ENCODE data around the gene SS18L1.

SS18L1 gene

DNA sequence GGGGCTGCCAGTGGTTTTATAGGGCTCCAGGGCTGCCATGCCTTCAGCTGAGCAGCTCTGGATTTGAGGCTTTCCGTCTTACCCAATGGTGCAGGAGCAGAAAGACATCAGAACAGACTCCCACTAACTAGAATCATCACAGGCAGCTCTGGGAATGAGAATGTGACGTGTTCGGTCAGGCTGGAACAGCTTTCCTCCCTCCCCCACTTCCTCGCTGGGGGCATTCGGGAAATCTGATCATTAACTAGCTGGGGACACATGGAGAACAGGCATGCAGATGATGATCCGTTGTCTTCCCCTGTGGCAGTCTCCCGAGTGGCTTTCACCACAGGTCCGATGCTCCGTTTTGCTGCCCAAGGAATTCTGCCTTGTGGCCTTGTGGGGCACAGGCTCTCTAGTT is 33.7 kb downstream of the SS18L1 start:
- DNase-seq, result no peak

DNA sequence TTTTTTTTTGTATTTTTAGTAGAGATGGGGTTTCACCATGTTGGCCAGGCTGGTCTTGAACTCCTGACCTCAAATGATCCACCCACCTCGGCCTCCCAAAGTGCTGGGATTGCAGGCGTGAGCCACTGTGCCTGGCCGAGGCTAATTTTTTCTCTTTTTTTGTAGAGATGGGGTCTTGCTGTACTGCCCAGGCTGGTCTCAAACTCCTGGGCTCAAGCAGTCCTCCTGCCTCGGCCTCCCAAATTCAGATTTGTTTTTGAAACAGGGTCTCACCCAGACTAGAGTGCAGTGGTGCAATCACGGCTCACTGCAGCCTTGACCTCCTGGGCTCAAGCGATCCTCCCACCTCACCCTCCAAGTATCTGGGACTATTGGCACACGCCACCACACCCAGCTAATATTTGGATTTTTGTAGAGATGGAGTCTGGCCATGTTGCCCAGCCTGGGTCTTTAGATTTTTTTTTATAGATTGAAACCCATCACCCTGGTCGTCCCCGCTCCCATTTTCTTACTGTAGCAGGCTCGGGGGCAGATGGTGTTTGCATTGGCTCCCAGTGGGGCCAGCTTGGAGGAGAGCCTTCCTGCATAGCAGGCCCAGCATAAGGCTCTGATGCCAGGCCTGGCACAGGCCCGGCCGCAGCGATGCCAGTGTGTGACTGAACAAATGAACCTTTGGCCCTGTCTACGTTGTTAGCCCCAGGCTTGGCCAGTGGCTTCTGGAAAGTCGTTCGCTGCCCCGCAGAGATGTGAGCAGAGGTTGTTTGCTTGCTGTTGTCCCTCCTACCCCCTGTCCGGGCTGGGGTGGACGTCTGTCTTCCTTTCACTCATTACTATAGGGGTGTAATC is 35.0 kb downstream of the SS18L1 start:
- no peak for DNase-seq

DNA sequence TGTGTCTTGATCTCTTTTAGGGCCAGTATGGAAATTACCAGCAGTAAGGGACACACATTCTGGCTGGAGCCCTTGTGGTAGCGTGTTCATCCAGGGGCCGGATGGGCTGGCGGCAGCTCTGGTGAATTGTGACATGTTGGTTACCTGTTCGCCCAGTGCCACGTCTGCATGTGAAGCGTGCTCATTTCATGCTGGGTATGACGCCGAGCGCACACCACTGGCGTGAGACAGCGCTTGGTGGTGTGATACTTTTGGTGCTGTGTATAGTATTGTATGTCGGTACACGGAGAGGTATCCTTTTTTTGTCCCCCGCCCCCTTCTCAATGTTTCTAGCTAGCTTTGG is 35.6 kb downstream of the SS18L1 start:
- no peak for DNase-seq

GRCh38 chr20:62181808-62182207 is 38.2 kb downstream of the SS18L1 start:
- DNase-seq, result no peak

GRCh38 chr20:62182469-62183425 is 39.2 kb downstream of the SS18L1 start, which contains the start of gene MTG2:
MTG2 (plus strand) TSS chr20:62183028; CDS start chr20:62193421, 10,393 bp downstream.
- peak; percentile 66 for DNase-seq

GRCh38 chr20:62183426-62184142 is 40.0 kb downstream of the SS18L1 start:
- no peak for DNase-seq

- DNase-seq, result no peak
Measured at GRCh38 chr20:62186096-62186426, 42.5 kb downstream of the SS18L1 start.

GRCh38 chr20:62186887-62187866 is 43.6 kb downstream of the SS18L1 start:
- no peak for DNase-seq

- DNase-seq, result no peak
Measured at GRCh38 chr20:62190639-62191411, 47.3 kb downstream of the SS18L1 start.

GRCh38 chr20:62191781-62192559 is 48.4 kb downstream of the SS18L1 start:
- no peak for DNase-seq

- no peak for DNase-seq
Measured at GRCh38 chr20:62192635-62193034, 49.1 kb downstream of the SS18L1 start.

GRCh38 chr20:62193079-62194025 is 49.8 kb downstream of the SS18L1 start:
- DNase-seq, result no peak

DNA sequence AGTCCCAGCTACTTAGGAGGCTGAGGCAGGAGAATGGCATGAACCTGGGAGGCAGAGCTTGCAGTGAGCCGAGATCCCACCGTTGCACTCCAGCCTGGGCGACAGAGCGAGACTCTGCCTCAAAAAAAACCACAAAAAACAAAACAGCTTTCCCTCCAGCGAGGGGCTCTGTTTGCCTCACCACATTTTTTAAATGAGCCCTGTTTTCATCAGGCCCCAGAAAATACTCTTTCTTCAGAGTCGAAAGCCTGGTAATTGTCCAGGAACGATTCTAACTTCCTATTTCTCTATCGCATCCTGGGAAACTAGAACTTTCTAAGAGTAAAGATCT is 51.5 kb downstream of the SS18L1 start:
- DNase-seq, result no peak

- no peak for DNase-seq
Measured at GRCh38 chr20:62195736-62196135, 52.2 kb downstream of the SS18L1 start.

GRCh38 chr20:62196286-62196685 is 52.7 kb downstream of the SS18L1 start:
- no peak for DNase-seq

- DNase-seq, result no peak
Measured at GRCh38 chr20:62197311-62197710, 53.7 kb downstream of the SS18L1 start.

GRCh38 chr20:62197801-62198200 is 54.2 kb downstream of the SS18L1 start:
- no peak for DNase-seq

GRCh38 chr20:62198496-62198895 is 54.9 kb downstream of the SS18L1 start:
- no peak for DNase-seq

- DNase-seq, result no peak
Measured at GRCh38 chr20:62198931-62199330, 55.4 kb downstream of the SS18L1 start.

All from cortex of kidney (tissue), 1 donor.